ENCODE measurements around the gene CASP10.

CASP10 gene

DNA sequence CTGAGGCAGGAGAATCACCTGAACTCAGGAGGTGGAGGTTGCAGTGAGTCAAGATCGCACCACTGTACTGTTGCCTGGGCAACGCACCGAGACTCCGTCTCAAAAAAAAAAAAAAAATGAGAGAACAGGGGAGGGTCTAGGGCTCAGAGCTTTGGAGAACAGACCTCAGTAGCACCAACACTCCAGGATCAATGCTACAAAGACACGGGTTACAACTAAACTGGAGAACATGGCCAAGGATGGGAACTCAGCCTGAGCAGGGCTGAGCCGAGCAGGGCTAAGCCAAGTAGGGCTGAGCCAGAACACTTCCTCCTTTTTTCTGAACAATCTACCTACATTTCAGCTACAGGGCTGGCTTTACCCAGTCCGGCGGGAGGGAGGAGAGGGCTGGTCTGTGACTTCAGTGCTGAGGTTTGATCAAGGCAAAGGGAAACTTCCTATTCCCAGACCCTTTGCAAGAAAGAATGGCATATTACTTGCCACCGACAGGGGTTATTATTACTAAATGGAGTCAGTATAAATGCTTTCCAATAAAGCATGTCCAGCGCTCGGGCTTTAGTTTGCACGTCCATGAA, 74.5 kb downstream of the CASP10 start:
- in situ Hi-C loops (cut with MboI; ENCODE audit: low sequenced_read_pairs): no loop called here

GRCh38 chr2:201257956-201258665, 75.2 kb downstream of the CASP10 start:
- in situ Hi-C loops (cut with MboI; ENCODE audit: low sequenced_read_pairs): no loop called here

- in situ Hi-C loops (cut with MboI; ENCODE audit: low sequenced_read_pairs): no loop called here
These were observed 76.0 kb downstream of the CASP10 start for GRCh38 chr2:201258666-201259615.

GRCh38 chr2:201260302-201260800, 77.4 kb downstream of the CASP10 start, which contains the start of gene CASP8:
TSS of gene CASP8 (plus strand) at chr2:201260536. CDS start at chr2:201266487, 5,951 bp downstream.
- in situ Hi-C loops (cut with MboI; ENCODE audit: low sequenced_read_pairs): no loop called here

DNA sequence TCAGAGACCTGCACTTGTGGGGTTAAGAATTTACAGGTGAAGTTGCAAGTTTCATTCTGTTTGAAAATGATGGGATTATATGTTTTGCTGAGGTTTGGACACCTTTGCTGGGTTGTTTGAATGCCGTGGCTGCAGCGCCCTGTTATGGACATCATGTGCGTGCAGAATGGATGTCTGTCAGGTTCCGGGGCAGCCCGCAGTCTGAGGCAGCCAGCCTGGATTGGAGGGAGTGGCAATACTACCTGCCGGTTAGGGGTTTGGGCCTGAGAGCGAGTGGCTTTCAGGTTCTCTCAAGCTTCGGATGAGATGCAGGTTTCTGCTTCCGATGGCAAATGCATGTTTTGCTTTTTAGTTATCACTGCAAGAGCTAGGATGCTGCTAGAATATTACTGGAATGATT, 78.5 kb downstream of the CASP10 start:
- in situ Hi-C loops (cut with MboI; ENCODE audit: low sequenced_read_pairs): no loop called here

DNA sequence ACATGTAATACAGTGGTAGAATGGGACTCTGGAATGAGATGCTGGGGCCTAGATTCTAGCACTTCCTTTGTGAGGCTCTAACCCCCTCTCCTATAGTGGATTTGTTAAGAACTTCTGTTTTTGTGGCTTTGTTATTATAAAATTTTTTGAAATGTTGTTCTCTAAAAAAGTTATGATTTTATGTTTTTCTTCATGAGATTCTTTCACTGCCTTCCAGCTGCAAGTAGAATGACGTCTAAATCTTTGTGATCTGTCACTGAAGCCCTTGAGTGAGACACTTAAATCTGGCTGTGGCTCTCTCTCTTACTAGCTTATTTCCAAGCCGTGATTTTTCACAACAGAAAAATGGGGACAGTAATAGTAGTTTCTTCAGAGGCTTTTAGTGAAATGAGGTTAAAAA, 79.0 kb downstream of the CASP10 start:
- in situ Hi-C loops (cut with MboI; ENCODE audit: low sequenced_read_pairs): no loop called here

DNA sequence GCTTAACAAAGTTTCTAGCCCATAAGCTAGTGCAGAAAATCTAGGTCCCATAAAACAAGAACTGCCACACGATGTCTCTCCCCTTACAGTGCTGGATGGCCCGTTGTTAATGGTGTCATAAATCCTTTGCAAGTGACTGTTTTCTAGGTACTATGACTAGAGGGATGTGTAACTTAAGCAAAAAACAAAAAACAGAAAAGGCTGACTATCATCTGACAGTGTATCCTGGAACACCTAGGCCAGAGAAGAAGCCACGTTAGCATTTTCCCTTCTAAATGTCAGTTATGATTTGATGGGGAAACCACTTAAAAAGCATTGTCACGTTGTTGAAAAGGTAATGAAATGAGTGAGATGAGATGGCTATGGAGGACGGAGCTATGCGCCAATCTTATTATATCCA, 79.8 kb downstream of the CASP10 start:
- in situ Hi-C loops (cut with MboI; ENCODE audit: low sequenced_read_pairs): no loop called here

DNA sequence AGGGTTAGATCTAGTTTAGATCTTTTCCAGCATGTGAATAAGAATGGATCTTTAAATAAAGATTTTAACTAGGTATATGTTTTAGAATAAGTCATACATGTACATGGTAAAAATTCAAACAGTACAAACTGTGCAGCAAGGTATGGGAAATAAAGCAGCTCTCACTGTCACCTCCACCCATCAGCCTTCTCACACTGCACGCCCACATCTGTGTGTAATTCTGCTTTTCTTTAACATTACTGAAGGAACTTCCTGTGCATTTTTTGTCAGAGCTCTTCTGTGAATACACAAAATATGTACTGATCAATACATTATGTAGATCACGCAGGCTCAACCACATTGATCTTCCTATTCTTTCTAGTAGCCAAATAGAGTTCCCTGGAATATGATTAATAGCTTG, 80.8 kb downstream of the CASP10 start:
- in situ Hi-C loops (cut with MboI; ENCODE audit: low sequenced_read_pairs): no loop called here

DNA sequence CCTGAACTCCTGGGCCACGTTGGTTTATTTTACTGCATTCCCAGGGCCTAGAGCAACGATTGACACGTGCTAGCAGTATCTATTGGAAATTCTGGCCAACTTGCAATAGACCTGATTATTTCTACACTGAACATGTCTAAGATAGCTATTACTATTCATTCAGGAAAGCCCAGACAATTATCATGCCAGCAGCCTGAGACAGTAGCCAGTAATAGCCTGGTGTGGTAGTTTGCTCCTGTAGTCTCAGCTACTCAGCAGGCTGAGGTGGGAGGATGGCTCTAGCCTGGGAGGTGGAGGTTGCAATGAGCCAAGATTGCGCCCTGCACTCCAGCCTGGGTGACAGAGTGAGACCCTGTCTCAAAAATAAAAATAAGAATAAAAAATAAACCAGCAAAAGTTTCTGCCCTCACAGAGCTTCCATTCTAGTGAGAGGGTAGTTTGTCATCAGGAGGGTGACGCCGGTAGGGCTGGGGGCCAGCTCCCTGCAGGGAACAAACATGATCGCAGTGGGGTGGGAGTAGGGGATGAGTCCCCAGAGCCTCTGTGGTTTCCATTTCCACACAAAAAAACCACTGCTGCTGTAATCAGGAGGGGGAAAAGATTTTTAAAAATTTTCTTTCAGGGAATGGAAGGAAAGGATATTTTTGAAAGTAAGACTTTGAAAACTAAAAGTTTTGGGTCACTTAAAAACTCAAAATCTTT, 81.7 kb downstream of the CASP10 start:
- in situ Hi-C loops (cut with MboI; ENCODE audit: low sequenced_read_pairs): no loop called here

DNA sequence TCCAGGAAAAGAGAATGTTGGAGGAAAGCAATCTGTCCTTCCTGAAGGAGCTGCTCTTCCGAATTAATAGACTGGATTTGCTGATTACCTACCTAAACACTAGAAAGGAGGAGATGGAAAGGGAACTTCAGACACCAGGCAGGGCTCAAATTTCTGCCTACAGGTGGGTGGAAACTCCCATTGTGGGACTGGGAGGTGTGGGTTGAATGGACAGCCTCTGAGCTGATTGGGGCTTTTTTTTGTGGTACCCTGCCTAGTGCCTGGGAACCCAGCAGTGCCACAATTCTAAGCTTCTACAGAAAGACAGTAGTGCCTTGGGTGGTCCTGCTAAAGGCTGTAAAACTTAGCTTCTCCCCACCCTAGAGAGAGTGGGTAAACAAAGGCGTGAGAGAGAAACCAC, 83.7 kb downstream of the CASP10 start:
- in situ Hi-C loops (cut with MboI; ENCODE audit: low sequenced_read_pairs): no loop called here

DNA sequence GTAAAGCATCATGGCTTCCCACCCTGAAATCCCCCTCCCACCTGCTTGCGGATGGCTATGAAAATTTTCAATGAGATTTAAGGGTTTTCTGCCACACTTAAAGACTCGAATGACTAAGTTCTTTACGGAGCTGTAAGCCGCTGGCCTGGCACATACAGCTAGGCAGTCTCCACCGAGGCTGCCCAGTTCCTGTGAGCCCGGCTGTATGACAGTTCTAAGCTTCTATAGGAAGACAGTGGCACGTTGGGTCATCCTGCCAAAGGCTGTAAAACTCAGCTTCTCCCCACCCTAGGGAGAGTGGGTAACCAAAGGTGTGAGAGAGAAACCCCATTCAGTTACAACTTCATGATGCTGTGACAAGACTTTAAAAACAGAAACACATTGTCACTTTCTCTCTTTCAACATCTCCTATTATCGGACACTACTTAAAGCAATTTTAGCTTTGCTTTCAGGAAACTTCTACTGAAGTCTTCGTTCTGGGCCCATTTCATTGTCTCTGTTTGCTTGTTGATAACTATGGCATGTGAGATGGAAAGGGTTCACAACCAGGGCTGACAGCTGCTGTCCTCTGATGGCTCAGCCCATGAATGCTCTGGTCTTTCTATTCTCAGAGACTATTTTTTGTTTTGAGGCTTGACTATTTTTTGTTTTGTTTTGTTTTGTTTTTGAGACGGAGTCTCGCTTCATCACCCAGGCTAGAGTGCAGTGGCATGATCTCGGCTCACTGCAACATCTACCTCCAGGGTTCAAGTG, 84.5 kb downstream of the CASP10 start:
- in situ Hi-C loops (cut with MboI; ENCODE audit: low sequenced_read_pairs): no loop called here

DNA sequence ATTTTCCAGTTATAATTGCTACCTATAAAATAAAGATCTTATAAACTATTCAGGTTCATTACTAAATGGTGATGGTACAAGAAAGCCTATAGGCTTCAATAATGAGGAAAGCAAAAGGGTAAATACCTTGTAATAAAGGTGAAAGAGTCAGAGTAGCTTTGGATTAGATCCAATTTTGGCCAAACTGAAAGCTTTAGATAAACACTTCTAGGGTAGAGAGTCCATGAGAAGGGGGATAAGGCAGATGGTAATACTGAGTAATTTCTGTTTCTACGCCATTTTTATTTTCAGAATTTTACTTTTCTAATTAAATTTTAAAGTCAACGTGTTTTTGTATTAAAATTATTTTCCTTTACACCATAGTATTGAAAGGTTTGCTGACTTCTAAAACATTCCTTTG, 86.8 kb downstream of the CASP10 start:
- in situ Hi-C loops (cut with MboI; ENCODE audit: low sequenced_read_pairs): no loop called here

DNA sequence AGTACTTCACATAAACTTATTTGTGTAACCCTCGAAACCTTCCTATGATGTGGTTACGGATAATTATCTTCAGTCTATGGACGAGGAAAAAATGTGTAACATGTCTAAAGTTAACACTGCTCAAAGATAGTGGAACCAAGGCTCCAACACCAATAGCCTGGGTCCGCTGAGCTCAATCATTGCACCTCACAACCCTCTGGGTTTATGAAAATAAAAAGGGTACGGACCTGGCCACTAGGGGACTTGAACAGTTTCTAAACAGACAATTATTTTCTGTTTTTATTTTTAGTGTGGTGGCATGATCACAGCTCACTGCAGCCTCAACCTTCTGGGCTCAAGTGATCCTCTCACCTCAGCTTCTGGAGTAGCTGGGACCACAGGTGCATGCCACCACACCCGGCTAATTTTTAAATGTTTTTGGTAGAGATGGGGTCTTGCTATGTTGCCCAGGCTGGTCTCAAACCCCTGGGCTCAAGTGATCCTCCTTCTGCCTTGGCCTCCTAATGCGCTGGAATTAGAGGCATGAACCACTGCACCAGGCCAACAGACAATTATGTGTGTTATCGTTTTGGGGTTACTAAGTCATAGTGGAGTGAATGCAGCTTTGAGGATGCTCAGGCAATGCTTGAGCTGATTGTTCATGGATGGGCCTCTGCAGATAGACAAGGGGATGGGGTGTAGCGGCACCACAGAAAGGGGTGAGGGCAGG, 87.5 kb downstream of the CASP10 start:
- in situ Hi-C loops (cut with MboI; ENCODE audit: low sequenced_read_pairs): no loop called here

DNA sequence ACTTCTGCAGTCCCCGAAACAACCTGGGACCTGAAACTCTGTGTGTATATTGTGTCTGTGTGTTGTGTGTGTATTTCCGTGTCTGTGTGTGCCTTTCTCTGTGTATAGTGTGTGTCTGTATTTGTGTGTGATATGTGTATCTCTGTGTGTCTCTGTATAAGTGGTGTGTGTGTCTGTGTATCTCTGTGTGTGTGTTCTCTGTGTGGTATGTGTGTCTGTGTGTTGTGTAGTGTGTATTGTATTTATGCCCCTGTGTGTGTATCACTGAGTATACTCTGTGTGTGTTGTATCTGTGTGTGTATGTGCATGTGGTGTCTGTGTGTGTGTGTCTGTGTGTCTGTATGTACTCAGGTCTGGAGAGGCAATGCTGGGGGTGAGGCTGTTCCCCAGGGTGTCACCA, 89.0 kb downstream of the CASP10 start:
- in situ Hi-C loops (cut with MboI; ENCODE audit: low sequenced_read_pairs): no loop called here

DNA sequence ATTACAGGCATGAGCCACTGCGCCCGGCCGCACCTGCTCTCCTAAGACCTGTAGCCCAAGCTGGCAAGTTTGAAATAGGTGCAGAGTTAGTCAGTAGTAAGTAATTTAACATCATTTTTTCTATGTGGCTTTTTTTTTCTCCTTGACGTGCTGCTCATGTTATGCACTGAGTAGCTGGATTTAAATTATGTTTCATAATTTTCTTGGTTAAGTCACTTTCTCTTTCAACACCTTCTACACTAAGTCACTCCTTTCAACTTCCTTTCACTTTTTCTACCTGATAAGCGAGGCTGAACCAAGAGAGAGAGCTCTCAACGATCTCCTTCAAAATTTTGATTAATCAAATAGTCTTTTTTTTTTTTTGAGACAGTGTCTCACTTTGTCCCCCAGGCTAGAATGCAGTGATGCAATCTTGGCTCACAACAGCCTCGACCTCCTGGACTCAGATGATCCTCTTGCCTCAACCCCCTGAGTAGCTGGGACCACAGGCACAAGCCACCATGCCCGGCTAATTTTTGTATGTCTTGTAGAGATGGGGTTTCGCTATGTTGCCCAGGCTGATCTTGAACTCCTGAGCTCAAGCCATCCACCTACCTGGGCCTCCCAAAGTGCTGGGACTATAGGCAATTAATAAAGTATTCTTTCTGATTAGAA, 90.5 kb downstream of the CASP10 start:
- in situ Hi-C loops (cut with MboI; ENCODE audit: low sequenced_read_pairs): no loop called here

DNA sequence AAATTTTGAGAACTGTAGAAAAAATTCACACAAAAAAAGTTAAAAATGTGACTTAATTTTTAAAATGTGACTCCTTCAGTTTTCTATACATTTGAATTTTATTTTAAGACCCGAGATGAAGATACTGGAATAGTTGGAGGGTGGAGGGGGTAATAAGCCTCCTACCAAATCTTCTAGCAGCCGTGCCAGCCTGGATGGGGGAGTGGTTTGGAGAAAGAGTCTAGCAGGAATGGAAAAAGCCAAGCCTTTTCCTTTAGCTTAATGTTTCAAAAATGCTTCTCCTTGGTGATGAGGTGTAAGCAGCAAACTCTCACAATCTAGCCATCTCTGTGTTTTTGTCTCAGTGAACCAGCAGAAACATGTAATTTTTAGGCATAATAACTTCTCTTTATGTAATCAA, 92.1 kb downstream of the CASP10 start:
- in situ Hi-C loops (cut with MboI; ENCODE audit: low sequenced_read_pairs): no loop called here

DNA sequence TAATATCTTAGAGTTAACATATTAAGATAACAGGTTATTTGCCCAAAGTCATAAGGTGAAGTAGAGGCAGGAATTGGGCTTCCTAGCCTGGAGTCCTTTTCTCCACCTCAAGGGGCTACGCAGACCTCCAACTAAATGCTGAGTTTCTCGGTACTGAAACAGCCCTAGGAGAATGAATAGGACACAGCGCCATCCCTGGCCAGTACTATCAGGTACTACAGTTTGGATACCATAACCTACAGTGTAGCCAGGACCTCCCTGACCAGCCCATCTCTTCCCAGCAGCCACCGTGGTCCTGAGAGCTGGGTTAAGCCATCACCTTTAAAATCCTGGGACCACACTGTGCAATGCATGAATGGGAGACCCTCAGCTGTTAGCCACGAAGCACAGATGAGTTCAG, 93.0 kb downstream of the CASP10 start:
- in situ Hi-C loops (cut with MboI; ENCODE audit: low sequenced_read_pairs): no loop called here

DNA sequence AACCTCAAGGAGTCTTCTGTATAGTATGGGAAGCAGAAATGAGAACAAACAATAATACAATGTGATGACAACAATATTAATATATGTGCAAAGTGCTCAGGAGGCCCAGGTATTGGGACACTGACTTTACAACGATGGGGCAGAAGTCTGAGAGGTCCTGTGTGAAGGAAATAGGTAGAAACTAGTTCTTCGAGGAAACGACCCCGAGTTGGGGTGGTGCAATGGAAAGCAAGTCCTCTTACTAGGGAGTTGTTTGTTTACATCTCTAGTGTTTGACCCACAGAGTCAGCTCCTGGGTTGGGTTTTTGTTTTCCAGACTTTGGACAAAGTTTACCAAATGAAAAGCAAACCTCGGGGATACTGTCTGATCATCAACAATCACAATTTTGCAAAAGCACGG, 93.6 kb downstream of the CASP10 start:
- in situ Hi-C loops (cut with MboI; ENCODE audit: low sequenced_read_pairs): no loop called here

Measured in hTERT RPE-1 (cell line).